Suprapubic skin (tissue), 3 donors: ENCODE results near the gene CD9.
A peak's percentile ranks its signal among the peaks of the same experiment; 100 is the strongest.

Experiments
- EP300 ChIP-seq: sonication (generic); formaldehyde crosslinking; IDR thresholded peaks from one replicate; pipeline ENCODE4 v1.6.1; 2017; ENCODE audit warnings: antibody characterized with exemption
- POLR2A ChIP-seq, 2 donors: fragments of 450-650 bp; IDR thresholded peaks; one replicate each; pipeline ENCODE4 v1.6.1; 2017; ENCODE audit warnings: antibody characterized with exemption in 2 of 2, mild to moderate bottlenecking in 2 of 2, moderate library complexity in 2 of 2
- TF ChIP-seq, protein P1 (sequence below), 2 donors: fragments of 200-600 bp in 1 of 2; fragments of 450-650 bp in 1 of 2; sonication (generic) in 1 of 2; IDR thresholded peaks; one replicate each; pipeline ENCODE4 v1.5.1; 2016 to 2019; ENCODE audit warnings: antibody characterized with exemption in 2 of 2, mild to moderate bottlenecking in 1 of 2, moderate library complexity in 1 of 2

DNA sequence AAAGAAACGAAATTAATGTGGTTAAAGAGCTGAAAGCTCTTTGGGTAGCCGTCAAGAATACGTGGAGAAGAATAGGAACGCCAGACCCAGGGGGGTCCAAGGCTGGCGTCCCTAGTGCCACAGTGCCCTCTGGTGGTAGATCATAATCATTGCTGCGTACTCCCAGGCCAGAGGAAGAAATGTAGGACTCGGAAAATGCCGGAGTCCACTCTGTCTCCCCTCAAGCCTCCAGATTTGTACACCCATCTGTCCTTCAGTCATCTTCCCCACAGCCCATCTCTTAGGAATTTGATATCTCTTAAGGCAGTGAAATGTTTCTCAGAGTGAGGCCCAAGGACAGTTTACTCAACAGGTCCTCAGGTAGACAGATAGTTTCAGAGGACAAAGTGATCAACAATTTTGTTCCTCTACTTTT lies 84.9 kb downstream of the CD9 start:
- TF ChIP-seq, protein P1, sequence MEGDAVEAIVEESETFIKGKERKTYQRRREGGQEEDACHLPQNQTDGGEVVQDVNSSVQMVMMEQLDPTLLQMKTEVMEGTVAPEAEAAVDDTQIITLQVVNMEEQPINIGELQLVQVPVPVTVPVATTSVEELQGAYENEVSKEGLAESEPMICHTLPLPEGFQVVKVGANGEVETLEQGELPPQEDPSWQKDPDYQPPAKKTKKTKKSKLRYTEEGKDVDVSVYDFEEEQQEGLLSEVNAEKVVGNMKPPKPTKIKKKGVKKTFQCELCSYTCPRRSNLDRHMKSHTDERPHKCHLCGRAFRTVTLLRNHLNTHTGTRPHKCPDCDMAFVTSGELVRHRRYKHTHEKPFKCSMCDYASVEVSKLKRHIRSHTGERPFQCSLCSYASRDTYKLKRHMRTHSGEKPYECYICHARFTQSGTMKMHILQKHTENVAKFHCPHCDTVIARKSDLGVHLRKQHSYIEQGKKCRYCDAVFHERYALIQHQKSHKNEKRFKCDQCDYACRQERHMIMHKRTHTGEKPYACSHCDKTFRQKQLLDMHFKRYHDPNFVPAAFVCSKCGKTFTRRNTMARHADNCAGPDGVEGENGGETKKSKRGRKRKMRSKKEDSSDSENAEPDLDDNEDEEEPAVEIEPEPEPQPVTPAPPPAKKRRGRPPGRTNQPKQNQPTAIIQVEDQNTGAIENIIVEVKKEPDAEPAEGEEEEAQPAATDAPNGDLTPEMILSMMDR (IDR thresholded peaks at IDR 0.05): peak; percentile 86 to 97
- no peak for TF ChIP-seq POLR2A (IDR thresholded peaks at IDR 0.05)
- no peak for TF ChIP-seq EP300
